HepG2 (cell line): ENCODE measurements around the gene KLF11. TPM values are rescaled to one million over a fixed set of nuclear protein-coding genes. Genes with fewer than 3 reads are reported as not detected.

Experiments used
- ATAC-seq: fragments of 200-7000 bp; cut with Tn5 transposase; 3 replicates; pipeline ENCODE4 v1.9.1; 2020; ENCODE audit warnings: mild to moderate bottlenecking, moderate library complexity
- BruUV-seq: library from RNA; stranded (reverse); fragments of 400-500 nt; replicated peaks from 2 replicates; lab custom pipeline; 2021; lab: Mats Ljungman, UMichigan
- CTCF ChIA-PET: fragments of 300-600 bp; formaldehyde crosslinking; extraction: SDS; loops from one replicate; lab custom pipeline; 2021; ENCODE audit warnings: low total read pairs, inconsistent platforms, low intra/inter-chr PET ratio; lab: Yijun Ruan, JAX
- POLR2A ChIA-PET: fragments of 350-600 bp; sonication (Branson Sonifier 250); formaldehyde crosslinking; loops from one replicate; lab custom pipeline; 2020; ENCODE audit warnings: antibody characterized with exemption, inconsistent platforms; lab: Yijun Ruan, JAX
- DNase-seq: peaks from one replicate; pipeline ENCODE4 v3.0.0-alpha.2; 2015; ENCODE audit warnings: low spot score
- FAIRE-seq: peaks from 3 replicates; lab custom pipeline; 2011; peaks lifted over from hg19 to GRCh38; lab: Jason Lieb, UNC
- H2AFZ ChIP-seq: one replicate; pipeline ENCODE4 v1.6.1; 2011; ENCODE audit warnings: low read length, inconsistent platforms
- H3K27ac ChIP-seq: fragments of 300-600 bp; 3 replicates; pipeline ENCODE4 v1.8.0; 2011; ENCODE audit warnings: mixed run types, mild to moderate bottlenecking, mixed read lengths, low read length, inconsistent platforms; ENCODE audit not compliant: insufficient read depth; ENCODE audit errors: extremely low read length
- H3K27me3 ChIP-seq, 2 experiments: fragments of 200-600 bp in 1 of 2; 2 replicates in 1 of 2; 3 replicates in 1 of 2; pipeline versions ENCODE4 v1.6.0 to v1.8.0; 2011; ENCODE audit warnings: low read length in 2 of 2, mild to moderate bottlenecking in 2 of 2, moderate library complexity in 2 of 2, inconsistent platforms in 1 of 2; ENCODE audit not compliant: insufficient read depth in 2 of 2, control insufficient read depth in 1 of 2
- H3K36me3 ChIP-seq, 2 experiments: fragments of 200-600 bp in 1 of 2; replicated peaks in 1 of 2; 2 replicates in 1 of 2; 3 replicates in 1 of 2; pipeline versions ENCODE4 v1.5.1 to v1.8.0; 2011; ENCODE audit warnings: low read length in 2 of 2, inconsistent platforms in 1 of 2; ENCODE audit not compliant: insufficient read depth in 2 of 2, control insufficient read depth in 1 of 2
- H3K4me1 ChIP-seq: 2 replicates; pipeline ENCODE4 v1.5.1; 2012; ENCODE audit warnings: low read length, inconsistent platforms; ENCODE audit not compliant: insufficient read depth
- H3K4me2 ChIP-seq: 2 replicates; pipeline ENCODE4 v1.6.0; 2011; ENCODE audit warnings: low read depth, low read length, inconsistent platforms
- H3K4me3 ChIP-seq, 3 experiments: fragments of 200-600 bp in 1 of 3; sonication (generic), shearing (Covaris generic) in 1 of 3; replicated peaks in 1 of 3; 2 replicates each; pipeline ENCODE4 v1.5.1; 2011 to 2016; ENCODE audit warnings: low read length in 3 of 3, inconsistent platforms in 2 of 3, low read depth in 2 of 3, mild to moderate bottlenecking in 2 of 3, control low read depth in 1 of 3, mixed read lengths in 1 of 3; ENCODE audit not compliant: insufficient read depth in 1 of 3
- H3K79me2 ChIP-seq: one replicate; pipeline ENCODE4 v1.6.1; 2011; ENCODE audit warnings: low read length, inconsistent platforms; ENCODE audit not compliant: insufficient read depth
- H3K9ac ChIP-seq: 2 replicates; pipeline ENCODE4 v1.6.0; 2011; ENCODE audit warnings: mild to moderate bottlenecking, low read depth, low read length, inconsistent platforms; ENCODE audit not compliant: insufficient read depth
- H3K9me3 ChIP-seq: 2 replicates; pipeline ENCODE4 v1.5.1; 2012; ENCODE audit warnings: mild to moderate bottlenecking, low read length
- H4K20me1 ChIP-seq: 2 replicates; pipeline ENCODE4 v1.6.0; 2011; ENCODE audit warnings: inconsistent platforms, mild to moderate bottlenecking, low read length, moderate library complexity; ENCODE audit not compliant: insufficient read depth
- E2F1 ChIP-seq: sonication (generic); formaldehyde crosslinking; IDR thresholded peaks from 2 replicates; pipeline ENCODE4 v1.5.0; 2020; ENCODE audit warnings: missing genetic modification reagents
- NPAS2 ChIP-seq: sonication (generic); formaldehyde crosslinking; IDR thresholded peaks from 2 replicates; pipeline ENCODE4 v1.8.0; 2022; ENCODE audit warnings: mild to moderate bottlenecking, missing genetic modification reagents, borderline replicate concordance
- NR2F1 ChIP-seq, 2 experiments: fragments of 450-650 bp in 1 of 2; formaldehyde crosslinking in 1 of 2; IDR thresholded peaks; 2 replicates each; pipeline versions ENCODE4 v1.5.0 to v1.6.1; 2016 to 2020; ENCODE audit warnings: mild to moderate bottlenecking in 1 of 2, missing compliant biosample characterization in 1 of 2, missing genetic modification reagents in 1 of 2, moderate library complexity in 1 of 2
- SALL1 ChIP-seq: sonication (generic); formaldehyde crosslinking; IDR thresholded peaks from 2 replicates; pipeline ENCODE4 v1.8.0; 2022; ENCODE audit warnings: mild to moderate bottlenecking, missing genetic modification reagents
- SP2 ChIP-seq: sonication (generic); formaldehyde crosslinking; IDR thresholded peaks from 2 replicates; pipeline ENCODE4 v1.5.1; 2020; ENCODE audit warnings: mild to moderate bottlenecking, missing genetic modification reagents
- ZNF616 ChIP-seq: sonication (generic); formaldehyde crosslinking; IDR thresholded peaks from 2 replicates; pipeline ENCODE4 v1.5.0; 2020; ENCODE audit warnings: low read depth, mild to moderate bottlenecking, missing genetic modification reagents
- ZNF660 ChIP-seq: sonication (generic); formaldehyde crosslinking; IDR thresholded peaks from 2 replicates; pipeline ENCODE4 v1.5.1; 2020; ENCODE audit warnings: mild to moderate bottlenecking, low read depth, missing genetic modification reagents, borderline replicate concordance
- WGBS: methylation state at CpG from one replicate; pipeline ENCODE4 v1.1.6; 2017; ENCODE audit warnings: low lambda C conversion rate; 5-methylcytosine and 5-hydroxymethylcytosine counted together
- in situ Hi-C: cut with HindIII; loops from 2 replicates; pipeline ENCODE4 v1.10.0; 2017; ENCODE audit warnings: low pct_unique_long_range_greater_than_20kb; ENCODE audit not compliant: extremely low pct_ligation_motif_present
- intact Hi-C: fragments of 100-400 bp; cut with micrococcal nuclease; formaldehyde crosslinking; loops from one replicate; pipeline ENCODE4 v1.10.0; 2022; ENCODE audit not compliant: unreplicated experiment
- polyA plus RNA-seq, 8 experiments: library from polyadenylated mRNA; depleted of rRNA in 3 of 8; stranded (reverse) in 7 of 8; unstranded in 1 of 8; fragments of >200 nt; fragmentation: Illumina TruSeq in 4 of 8; extraction: Trizol in 4 of 8; gene quantifications; 2 replicates each; pipeline versions ENCODE4 v1.2.1 to v1.2.3, GENCODE V29; 2011 to 2016; ENCODE audit warnings: low read depth in 4 of 8, missing spikeins in 1 of 8, mixed read lengths in 1 of 8; ENCODE audit not compliant: insufficient read depth in 1 of 8
- total RNA-seq, 5 experiments: library from RNA; depleted of rRNA; stranded (reverse); fragments of >200 nt; fragmentation: Illumina TruSeq; extraction: Trizol; gene quantifications; 2 replicates each; pipeline ENCODE4 v1.2.3, GENCODE V29; 2016; ENCODE audit warnings: low read depth in 1 of 5

KLF11 gene
- total and polyA plus RNA-seq, 2 of the 13 experiments (the other 11 are each of a cell fraction or from before 2014, with no cell fraction given), result 2.5 to 11.8 TPM

- BruUV-seq, result no TSS peak
- Histone ChIP-seq H3K4me1 (peaks cover 13% of the 10 kb centered on the region), H3K27me3 (peaks cover 11 to 33% of the 10 kb centered on the region in 2 experiments; a peak in 4 of 5 replicates), H4K20me1 (no peaks in the 10 kb centered on the region), H3K9me3 (no peaks in the 10 kb centered on the region), H2AFZ (no peak overlapping the region), H3K9ac (no peak overlapping the region), H3K4me2 (no peak overlapping the region), H3K27ac (no peak overlapping the region), H3K4me3 (no peak overlapping the region), H3K36me3 (no peaks in the 10 kb centered on the region), H3K79me2 (no peaks in the 10 kb centered on the region)
- ATAC-seq (no peak), FAIRE-seq (no peak), DNase-seq (no peak)
- in situ Hi-C loops, result no loop called here
- ChIA-PET POLR2A (no interaction called here), CTCF (no interaction called here)
- no peak for TF ChIP-seq SP2
- no peak for TF ChIP-seq SALL1 (CRISPR knock-in tag)
- TF ChIP-seq ZNF616, result no peak
- no peak for TF ChIP-seq E2F1 (CRISPR knock-in tag)
- TF ChIP-seq NPAS2, result no peak
- TF ChIP-seq ZNF660 (CRISPR knock-in tag), result no peak
- TF ChIP-seq NR2F1 (CRISPR knock-in tag; IDR thresholded peaks at IDR 0.05), result no peak
- WGBS, result 37% methylated on average over 18 of the region's 18 CpGs
- intact Hi-C loops, result no loop called here
Observed at GRCh38 chr2:10064932-10065772, 21.8 kb downstream of the KLF11 start.
